Measurements from ENCODE around the gene TAF12.

DNA sequence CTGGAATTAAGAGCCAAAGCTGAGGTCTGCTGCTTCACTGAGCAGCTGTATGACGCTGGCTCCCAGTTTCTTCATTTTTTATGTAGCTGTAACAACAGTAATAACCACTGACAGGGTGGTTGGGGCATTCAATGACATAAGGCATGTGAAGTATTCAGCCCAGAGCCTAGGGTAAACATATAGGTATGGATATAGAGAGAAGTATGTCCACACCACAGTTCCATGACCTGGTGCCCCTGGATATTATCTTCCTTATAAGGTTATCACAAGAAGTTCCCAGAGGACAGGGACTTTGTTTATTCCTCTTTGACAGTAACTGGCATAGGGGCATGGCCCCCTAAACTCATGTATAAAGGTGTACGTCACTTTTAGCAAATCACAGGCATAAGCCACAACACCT lies 36.1 kb downstream of the TAF12 start:
- no peak for TF ChIP-seq TAF1 (conservative IDR thresholded peaks at IDR 0.05)
- TF ChIP-seq, protein P1, sequence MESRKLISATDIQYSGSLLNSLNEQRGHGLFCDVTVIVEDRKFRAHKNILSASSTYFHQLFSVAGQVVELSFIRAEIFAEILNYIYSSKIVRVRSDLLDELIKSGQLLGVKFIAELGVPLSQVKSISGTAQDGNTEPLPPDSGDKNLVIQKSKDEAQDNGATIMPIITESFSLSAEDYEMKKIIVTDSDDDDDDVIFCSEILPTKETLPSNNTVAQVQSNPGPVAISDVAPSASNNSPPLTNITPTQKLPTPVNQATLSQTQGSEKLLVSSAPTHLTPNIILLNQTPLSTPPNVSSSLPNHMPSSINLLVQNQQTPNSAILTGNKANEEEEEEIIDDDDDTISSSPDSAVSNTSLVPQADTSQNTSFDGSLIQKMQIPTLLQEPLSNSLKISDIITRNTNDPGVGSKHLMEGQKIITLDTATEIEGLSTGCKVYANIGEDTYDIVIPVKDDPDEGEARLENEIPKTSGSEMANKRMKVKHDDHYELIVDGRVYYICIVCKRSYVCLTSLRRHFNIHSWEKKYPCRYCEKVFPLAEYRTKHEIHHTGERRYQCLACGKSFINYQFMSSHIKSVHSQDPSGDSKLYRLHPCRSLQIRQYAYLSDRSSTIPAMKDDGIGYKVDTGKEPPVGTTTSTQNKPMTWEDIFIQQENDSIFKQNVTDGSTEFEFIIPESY (IDR thresholded peaks at IDR 0.05): no peak
- TF ChIP-seq, protein P2, sequence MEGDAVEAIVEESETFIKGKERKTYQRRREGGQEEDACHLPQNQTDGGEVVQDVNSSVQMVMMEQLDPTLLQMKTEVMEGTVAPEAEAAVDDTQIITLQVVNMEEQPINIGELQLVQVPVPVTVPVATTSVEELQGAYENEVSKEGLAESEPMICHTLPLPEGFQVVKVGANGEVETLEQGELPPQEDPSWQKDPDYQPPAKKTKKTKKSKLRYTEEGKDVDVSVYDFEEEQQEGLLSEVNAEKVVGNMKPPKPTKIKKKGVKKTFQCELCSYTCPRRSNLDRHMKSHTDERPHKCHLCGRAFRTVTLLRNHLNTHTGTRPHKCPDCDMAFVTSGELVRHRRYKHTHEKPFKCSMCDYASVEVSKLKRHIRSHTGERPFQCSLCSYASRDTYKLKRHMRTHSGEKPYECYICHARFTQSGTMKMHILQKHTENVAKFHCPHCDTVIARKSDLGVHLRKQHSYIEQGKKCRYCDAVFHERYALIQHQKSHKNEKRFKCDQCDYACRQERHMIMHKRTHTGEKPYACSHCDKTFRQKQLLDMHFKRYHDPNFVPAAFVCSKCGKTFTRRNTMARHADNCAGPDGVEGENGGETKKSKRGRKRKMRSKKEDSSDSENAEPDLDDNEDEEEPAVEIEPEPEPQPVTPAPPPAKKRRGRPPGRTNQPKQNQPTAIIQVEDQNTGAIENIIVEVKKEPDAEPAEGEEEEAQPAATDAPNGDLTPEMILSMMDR (IDR thresholded peaks at IDR 0.05; ENCODE audit: low read depth, low read length, missing input control): no peak
- TF ChIP-seq RAD21 (IDR thresholded peaks at IDR 0.05): no peak
- TF ChIP-seq, protein P3, sequence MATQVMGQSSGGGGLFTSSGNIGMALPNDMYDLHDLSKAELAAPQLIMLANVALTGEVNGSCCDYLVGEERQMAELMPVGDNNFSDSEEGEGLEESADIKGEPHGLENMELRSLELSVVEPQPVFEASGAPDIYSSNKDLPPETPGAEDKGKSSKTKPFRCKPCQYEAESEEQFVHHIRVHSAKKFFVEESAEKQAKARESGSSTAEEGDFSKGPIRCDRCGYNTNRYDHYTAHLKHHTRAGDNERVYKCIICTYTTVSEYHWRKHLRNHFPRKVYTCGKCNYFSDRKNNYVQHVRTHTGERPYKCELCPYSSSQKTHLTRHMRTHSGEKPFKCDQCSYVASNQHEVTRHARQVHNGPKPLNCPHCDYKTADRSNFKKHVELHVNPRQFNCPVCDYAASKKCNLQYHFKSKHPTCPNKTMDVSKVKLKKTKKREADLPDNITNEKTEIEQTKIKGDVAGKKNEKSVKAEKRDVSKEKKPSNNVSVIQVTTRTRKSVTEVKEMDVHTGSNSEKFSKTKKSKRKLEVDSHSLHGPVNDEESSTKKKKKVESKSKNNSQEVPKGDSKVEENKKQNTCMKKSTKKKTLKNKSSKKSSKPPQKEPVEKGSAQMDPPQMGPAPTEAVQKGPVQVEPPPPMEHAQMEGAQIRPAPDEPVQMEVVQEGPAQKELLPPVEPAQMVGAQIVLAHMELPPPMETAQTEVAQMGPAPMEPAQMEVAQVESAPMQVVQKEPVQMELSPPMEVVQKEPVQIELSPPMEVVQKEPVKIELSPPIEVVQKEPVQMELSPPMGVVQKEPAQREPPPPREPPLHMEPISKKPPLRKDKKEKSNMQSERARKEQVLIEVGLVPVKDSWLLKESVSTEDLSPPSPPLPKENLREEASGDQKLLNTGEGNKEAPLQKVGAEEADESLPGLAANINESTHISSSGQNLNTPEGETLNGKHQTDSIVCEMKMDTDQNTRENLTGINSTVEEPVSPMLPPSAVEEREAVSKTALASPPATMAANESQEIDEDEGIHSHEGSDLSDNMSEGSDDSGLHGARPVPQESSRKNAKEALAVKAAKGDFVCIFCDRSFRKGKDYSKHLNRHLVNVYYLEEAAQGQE (IDR thresholded peaks at IDR 0.05): no peak
- TF ChIP-seq JUND (IDR thresholded peaks at IDR 0.05): no peak
- no peak for TF ChIP-seq EGR1 (IDR thresholded peaks at IDR 0.05; ENCODE audit: low read depth in 2 of 2)
- TF ChIP-seq, protein P4, sequence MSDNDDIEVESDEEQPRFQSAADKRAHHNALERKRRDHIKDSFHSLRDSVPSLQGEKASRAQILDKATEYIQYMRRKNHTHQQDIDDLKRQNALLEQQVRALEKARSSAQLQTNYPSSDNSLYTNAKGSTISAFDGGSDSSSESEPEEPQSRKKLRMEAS (IDR thresholded peaks at IDR 0.05): no peak
- no peak for TF ChIP-seq YY1 (IDR thresholded peaks at IDR 0.05)
- TF ChIP-seq, protein P5, sequence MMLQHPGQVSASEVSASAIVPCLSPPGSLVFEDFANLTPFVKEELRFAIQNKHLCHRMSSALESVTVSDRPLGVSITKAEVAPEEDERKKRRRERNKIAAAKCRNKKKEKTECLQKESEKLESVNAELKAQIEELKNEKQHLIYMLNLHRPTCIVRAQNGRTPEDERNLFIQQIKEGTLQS (IDR thresholded peaks at IDR 0.05): no peak
- TF ChIP-seq RXRA (IDR thresholded peaks at IDR 0.05): no peak
- TF ChIP-seq GABPA (IDR thresholded peaks at IDR 0.05 in 1 of 2, conservative IDR thresholded peaks at IDR 0.05 in 1 of 2): no peak

All from liver (tissue), 3 donors.